NCI-H1694 treated with DMSO at 0.1 percent for 48 hours (cell line): ENCODE results near the gene FYN.
"Not testable (repeated sequence)": the region's sequence is repeated elsewhere in the genome, so short reads cannot be mapped to it uniquely, and the experiment has no call there.

ENCODE experiments used
- DNase-seq: peaks from one replicate; lab custom pipeline; 2025; lab: John Stamatoyannopoulos, UW

Gene FYN

DNA sequence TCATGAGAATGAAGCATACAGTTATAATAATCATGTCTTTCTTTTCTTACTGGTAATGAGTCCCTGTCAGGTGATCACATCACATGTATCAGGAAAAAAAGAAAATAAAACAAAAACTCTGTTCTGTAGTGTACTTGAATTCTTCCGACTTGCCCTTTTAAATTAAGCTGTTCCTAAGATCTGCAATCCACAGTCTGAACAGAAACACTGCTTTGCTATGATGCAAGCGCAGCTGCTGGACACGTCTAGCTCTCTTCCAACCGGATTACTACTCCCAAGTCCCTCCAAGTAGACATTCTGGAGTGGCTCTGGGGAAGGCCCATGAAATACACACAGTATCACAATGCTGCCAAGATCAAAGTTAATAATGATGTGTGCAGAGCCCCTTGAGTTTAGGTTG, 83.7 kb downstream of the FYN start:
- no peak for DNase-seq

DNA sequence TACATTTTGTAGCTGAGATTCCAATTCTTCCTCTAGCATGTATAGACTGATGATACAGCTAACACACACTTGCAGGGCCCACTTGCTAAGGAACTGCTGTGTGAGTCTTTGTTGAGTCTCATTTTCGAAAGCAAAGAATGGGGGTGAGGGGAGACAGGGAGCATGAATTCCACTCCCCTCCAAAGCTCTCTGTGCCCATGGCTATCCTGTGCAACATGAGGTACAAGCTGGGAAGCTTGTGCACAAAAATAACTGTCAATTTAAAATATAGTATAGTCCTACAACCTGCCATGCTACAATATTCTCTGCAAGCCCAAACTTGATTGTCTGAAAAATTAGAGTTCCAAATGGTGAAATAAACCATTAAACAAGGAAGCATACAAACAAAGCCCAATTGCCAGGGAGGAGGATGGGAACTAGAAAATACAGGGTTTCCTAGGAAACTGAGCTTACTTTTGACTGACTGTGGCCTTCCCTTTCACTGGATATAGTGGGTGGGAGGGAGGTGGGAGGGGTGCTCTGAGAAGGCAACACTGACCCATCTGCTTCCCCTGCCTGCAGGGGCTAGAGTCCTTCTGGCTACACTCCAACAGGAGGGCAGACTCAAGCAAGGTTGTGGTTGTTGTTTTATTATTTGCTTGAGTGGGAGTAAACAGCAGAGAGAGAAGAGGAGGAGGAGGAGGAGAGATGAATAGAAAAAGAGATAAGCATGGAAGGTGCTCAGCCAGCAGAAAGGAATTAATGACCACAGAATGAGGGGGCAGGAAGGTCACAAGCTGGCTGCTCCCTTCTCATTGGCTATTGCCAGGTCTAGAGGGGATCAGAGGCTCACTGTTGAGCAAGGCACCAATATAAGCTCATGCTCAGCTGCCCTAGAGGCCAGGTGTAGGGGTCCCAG, 84.6 kb downstream of the FYN start:
- peak; percentile 72 for DNase-seq

DNA sequence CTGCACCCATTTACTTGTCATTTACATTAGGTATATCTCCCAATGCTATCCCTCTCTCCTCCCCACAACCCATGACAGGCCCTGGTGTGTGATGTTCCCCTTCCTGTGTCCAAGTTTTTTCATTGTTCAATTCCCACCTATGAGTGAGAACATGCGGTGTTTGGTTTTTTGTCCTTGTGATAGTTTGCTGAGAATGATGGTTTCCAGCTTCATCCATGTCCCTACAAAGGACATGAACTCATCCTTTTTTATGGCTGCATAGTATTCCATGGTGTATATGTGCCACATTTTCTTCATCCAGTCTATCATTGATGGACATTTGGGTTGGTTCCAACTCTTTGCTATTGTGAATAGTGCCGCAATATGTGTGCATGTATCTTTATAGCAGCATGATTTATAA, 87.1 kb downstream of the FYN start:
- DNase-seq = not testable (repeated sequence)

DNA sequence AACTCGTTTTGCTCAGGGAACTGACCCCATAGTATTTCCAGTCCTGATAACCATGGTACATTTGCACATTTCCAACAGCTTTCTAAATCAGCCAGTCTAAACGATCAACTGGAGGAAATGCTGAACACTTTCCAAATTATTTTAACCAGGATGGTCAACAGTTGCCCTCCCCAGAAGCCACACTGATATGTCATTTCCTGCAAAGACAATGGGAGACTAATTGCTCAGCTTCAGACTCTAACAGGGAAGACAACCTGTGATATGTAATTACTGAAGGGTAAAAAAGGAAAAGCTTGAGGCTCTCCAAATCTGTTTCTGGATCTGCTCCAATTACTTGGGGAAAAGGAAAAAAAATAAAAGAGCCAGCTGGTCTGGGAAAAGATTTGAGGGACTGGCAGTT, 88.8 kb downstream of the FYN start:
- no peak for DNase-seq

DNA sequence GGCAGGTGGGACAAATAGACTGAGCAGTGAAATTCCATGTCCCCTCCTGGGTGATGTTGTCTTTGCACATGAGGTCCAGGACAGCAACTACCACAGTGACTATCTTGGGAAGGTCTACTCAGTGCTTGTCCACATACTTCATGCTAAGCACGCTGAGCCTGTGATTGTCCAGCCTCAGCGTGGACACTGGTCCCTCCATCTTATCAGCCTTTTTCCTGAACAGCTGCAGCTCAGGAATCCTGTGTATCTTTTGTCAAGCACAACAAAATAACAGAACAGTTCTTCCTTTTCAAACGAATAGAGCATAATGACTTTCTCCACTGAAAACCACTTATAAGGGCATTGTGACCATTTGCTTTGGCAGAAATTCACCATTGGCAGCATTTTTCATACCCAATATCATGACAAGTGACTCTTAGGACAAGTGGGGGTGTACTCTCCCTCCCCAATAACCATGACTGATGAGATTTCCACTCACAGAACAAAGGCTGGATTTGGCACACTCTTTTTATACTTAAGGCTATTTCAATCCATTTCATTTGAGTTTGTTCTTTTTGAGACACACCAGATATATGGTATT, 90.3 kb downstream of the FYN start:
- no peak for DNase-seq

DNA sequence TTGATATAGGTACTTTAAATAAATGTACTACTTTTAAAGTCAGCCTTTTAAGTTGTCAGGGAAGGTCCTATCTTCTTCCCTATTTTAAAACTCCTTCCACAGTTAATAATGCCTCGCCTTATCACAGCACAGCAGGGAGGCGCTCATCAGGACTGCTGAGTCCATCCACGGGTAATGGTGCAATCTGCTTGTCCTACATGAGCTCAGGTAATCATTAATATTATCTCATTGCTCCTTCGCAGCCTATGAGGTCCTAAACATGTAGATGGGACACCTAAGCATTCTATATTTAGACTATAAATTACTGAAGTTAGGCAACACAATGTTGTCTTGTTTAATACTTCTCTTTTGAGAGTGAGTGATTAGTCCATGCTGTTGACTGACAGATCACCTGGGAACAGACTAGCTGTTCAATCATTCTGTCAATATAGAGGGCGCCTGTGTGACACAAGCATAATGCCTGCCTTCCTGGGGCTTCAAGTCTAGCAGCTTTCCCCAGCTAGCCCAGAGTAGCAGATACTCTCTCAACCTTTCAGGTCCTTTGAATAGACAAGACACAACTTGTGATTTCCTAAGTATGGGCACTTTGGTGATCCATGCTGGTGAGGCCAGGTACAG, 91.0 kb downstream of the FYN start:
- no peak for DNase-seq

DNA sequence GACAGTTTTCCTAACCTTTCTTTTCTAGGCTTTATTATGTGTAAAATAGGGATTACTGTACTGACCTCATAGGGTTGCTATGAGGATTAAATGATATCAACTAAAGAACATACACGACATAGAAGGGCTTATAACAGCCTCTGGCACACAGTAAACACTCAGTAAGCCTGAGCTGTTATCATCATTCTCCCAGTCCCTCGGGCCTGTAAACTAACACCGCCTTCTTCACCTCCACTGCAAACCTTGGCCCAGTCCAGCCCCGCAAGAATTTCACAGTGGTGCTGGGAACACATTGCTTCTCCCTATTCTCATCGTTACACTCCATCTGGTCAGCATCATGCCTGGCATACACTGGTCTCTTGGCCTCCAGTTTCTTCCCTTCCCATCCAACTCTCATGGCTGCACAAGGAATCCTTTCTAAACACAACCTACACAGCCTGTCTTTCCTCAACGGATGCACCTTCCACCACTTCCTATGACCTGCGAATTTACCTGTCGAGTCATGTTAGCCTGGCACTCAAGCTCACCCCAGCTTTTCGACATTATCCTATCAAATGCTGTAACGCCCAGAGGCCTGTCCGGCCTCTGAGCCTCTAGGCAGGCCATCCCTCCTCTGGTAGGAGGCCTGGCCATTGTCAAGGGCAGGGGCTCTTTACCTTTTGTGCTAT, 92.1 kb downstream of the FYN start:
- DNase-seq = no peak

DNA sequence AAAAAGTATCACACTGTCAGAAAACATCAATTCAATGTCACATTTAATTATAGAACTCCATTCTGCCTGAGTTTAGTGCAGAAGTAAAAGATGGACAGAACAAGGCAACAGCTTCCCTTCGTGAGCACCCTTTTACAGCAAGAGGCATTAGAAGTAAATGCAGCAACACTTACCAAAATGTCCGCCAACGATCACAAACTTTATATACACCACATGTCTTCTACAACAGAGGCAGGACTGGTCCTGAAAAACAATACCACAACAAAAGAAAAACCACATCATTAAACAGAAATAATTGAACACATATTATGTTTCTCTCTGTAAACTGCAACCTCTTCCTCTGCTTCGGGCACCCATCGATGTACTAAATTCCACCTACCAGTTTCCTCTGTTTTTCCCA, 92.9 kb downstream of the FYN start:
- no peak for DNase-seq

DNA sequence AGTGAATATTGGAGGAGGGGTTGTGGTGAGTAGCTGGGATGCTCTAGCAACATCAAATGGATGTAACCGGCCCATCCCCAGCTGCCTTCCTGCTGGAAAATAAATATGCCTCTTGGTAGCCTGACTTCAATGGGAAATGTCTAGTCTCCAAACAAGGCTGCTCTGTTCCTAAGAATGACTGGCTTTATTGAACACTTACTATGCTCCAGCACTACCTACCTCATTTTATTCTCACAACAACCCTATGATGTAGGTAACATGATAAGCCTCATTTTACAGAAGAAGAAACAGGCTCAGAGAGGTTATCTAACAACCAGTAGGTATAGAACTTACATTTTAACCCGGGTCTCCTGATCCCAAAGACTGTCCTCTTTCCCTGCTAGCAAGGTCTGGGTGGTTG, 93.6 kb downstream of the FYN start:
- DNase-seq = no peak

DNA sequence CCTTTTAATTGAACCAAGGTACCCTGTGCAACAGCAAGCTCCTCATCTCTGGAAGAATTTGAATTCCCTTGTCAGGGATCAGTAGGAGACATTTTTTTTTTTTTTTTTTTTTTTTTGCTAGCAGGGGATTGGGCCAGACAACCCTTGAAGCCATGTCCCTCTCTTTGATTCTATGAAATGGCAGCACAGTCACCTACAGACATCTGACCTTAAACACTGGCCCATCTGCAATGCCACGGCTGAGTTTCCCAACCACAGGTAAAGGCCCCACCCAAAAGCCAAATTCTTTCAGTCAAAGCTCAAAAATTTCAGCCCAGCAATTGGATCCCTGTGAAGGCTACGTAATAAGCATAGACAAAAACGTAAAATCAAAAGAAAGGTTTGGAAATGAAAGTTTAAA, 94.2 kb downstream of the FYN start:
- DNase-seq = no peak

DNA sequence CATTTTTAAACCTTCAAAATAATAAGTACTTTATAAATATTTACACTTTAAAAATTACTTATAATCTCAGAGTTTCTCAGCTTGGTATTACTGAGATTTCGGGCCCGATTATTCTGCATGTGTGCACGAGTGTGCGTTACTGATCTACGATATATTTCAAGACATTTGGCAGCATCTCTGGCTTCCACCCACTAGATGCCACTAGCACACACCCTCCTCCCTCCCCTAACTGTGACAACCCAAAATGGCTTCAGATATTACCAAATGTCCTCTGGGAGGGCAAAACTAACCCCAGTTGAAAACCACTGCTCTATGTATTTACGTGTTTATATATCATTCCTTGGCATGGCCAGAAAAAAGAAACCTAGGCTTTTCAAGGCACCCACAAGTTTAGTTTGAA, 95.9 kb downstream of the FYN start:
- peak; percentile 26 for DNase-seq

DNA sequence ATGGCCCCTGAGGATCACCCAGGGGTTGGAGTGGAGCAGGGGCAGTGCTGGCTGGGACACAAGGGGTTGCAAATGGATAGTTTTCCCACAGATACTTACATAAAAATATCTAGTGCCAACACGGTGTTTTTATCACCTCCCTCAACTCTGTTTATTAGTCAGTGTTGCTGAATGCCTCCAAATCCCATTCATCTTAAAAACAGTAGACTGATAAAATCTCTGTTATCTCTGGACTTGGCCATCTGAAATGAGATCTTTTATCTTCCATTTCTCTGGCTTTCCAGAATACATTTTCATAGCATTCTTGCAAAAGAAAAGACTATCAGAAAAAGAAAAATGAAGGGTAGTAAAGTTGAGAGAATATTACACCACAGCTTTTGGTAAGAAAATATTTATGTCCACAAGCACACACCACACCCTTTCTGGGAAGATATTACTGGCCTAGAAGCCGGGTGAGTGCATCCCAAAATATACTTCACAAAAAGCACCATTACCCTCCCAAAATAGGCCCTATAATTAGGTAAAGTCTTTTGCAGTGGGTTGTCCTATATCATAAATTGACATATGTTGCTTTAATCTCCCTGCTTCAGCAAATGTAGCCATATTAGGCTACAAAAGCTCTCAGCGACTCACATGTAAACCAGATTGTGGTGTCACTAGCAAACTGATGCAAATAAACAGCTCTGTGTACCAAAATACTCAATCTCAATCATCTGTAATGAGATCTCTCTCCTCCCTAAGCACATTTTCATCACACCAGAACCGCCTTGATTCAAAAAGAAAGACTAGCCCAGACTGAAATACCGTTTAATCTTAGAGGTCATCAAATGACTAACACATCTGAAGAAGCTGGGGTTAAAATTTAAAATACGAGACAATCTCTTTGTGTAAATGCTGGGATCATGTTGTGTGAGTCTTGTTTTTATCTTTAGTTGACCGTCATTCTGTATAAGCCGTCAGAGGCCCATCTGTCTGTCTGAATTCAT, 96.7 kb downstream of the FYN start:
- DNase-seq = peak; percentile 44

DNA sequence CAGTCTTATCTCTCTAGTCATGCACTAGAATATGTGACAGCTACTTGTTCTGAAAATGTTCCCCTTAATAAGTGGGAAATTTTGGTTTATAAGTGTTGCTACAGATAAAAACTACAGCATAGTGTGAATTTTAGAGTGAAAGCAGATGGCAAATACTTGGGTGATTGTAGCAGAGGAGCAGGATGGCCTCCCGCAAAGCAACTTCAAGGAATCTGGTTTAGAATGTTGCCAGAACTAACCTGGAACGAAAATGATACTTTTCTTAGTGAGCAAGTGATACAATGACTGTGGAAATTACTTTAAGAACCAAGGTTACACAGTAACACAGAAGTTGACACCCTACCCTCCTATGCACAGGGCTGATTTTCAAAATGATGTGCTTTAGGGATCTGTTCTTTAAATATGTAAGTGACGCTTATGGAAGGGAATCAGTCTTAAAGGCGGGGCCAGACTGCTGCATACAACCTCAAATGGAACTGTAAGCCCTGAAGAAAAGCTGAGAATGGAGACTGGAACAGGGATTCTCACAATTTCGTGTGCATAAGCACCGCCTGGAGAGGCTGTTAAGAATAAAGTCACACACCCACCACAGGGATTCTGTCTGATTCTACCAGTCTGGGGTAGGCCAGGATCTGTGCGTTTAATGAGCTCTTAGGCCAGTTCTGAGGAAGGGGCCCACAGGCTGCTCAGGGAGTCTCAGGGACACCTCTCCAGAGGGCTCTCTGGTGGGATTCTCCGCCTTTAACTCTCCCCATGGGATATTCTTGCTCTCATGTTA, 97.9 kb downstream of the FYN start:
- no peak for DNase-seq

DNA sequence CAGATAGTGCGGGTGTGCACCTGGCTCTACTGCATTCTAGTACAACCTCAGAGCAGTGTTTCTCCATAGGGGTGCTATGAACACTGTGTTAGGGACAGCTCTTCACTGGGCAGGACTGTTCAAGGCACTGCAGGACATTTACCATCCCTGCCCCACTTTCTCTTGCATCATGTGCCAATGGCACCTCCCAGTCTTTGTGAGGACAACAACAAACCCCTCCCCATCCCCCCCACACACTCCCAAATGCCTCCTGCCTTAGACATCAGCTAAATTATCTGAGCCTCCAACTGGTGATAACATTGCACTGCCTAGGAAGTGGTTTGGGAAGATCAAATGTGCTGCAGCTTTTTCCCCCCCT, 98.9 kb downstream of the FYN start:
- DNase-seq = no peak

DNA sequence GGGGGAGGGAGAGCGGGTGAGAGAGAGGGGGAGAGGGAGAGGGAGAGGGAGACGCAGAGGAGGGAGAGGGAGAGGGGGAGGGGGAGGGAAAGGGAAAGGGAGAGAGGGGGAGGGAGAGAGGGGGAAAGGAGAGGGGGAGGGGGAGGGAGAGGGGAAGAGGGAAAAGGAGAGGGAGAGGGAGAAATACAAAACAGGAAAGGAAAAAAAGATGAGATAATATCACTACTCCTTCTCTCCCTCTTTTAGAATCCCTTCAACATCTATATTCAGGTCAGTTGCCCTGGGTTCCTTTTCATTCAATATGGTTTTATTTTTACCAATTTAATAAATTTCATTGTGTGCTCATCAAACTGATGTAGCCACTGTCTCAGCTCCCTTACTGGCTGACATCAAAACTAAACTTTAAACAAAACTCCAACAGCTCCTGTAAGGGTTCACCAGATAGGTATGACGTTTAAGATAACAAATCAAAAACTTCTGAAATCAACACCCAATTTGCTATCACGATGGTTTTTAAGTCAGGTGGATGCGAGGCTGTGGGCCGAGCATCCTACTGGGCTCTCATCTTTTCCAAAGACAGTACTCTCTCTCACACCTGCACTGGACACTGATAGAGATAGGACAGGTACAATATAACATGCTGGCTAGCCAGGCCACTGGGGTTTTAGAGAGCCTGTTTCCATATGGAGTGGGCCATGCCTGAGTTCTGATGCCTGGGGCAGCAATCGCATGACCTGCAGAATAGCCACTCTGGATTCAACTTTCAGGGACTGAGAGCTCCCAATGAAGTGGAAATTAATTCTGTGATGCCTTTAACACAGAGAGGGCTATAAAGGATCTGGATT, 99.5 kb downstream of the FYN start:
- no peak for DNase-seq

DNA sequence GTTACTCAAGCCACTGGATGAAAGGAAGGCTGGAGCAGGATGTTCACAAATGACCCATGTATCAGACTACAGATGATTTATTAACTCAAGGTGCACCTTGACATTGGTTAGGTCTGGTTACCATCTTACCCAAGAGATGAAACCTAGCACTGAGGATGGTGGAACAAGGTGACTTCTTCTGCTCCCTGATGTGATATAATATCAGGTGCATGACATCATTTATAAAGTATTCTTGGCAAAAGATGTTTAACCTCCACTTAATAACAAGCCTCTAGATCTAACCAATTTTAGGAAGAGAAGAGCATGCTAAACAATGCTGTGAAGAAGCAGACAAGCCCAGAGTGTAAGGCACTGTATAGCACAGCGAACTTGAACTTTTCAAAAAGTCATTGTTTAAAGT, 100.9 kb downstream of the FYN start:
- no peak for DNase-seq

DNA sequence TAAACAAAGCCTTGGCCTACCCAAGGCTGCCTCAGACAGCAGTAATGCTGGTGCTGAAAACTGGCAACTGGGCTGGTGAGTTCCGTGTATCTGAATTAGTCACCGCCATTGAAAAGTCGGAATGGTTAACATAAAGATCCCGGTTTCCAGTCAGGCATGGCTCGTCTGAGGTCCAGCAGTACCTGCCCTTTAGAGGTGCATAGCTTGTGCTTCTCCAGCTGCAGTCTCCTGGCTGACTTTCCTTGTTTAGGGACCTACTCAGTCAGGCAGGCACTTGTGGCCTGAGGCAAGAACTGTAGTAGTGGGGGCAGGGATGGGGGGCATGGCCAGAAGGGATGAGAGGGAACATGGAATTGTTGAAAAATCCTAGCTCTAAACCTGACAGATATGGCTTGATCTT, 101.6 kb downstream of the FYN start:
- no peak for DNase-seq

DNA sequence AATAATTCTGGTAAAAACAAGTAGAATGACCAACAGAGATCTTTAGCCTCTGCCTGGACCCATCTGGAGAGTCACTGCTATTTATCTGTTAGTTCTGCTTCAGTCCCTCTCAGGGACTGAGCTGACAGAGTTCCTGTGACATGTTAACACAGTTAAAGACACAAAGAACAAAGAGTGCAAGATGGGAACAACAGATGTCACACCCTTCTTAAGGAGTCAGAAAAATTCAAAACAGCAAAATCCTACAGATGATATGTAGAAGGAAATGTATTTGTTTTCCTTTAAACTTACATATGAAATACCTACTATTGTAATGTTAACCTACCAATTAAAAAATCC, 102.2 kb downstream of the FYN start:
- DNase-seq = no peak

DNA sequence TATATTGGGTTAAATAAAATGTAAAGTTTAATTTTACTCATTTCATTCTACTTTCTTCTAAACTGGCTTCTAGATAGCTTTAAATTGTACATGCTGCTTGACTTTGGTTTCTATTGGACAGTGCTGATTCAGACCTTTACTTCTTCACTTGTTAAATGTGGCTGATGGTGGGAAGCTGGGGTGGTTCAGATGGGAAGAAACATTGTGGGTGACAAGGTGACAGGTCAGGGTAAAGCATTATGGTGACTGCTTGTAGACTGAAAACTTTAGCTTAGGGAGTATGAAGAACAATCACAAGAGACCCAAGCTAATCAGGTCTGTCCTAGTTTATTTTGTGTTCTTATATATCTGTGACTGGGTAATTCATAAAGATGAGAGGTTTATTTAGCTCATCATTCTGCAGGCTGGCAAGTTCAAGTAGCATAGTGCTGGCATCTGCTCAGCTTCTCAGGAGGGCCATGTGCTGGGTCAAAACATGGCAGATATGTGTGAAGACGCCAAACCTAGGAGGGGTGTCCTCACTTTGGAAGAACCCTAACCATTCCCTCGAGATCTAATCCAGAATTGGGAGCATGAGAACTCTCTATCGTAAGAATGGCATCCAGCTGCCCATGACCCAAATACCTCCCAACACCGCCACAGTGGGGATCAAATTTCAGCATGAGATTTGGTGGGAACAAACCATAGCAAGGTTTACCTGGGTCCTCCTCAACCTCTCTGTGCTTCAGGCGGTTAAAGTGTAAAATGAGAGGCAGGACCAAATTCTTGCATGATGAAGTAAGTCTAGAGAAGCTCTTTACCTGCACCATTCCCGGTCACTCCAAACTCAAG, 102.8 kb downstream of the FYN start:
- DNase-seq = no peak
